Activated B cell treated with CpG ODN at 0.5 μM for 24 hours (primary cell): ENCODE measurements around the gene STK25. TPM values are rescaled to one million over a fixed set of nuclear protein-coding genes. Genes with fewer than 3 reads are reported as not detected.

ENCODE experiments used
- ATAC-seq: fragments of 200-7000 bp; cut with Tn5 transposase; one replicate; pipeline ENCODE4 v1.10.0; 2021; ENCODE audit warnings: low read depth, mild to moderate bottlenecking, moderate library complexity
- CTCF ChIA-PET: fragments of 350-600 bp; sonication (Branson Sonifier 250); formaldehyde crosslinking; loops from one replicate; lab custom pipeline; 2021; ENCODE audit warnings: antibody characterized with exemption; lab: Charles Lee
- POLR2A ChIA-PET: fragments of 350-600 bp; sonication (Branson Sonifier 250); formaldehyde crosslinking; loops from one replicate; lab custom pipeline; 2021; ENCODE audit warnings: antibody characterized with exemption; lab: Charles Lee
- DNase-seq: peaks from one replicate; pipeline ENCODE4 v3.0.0; 2022
- H3K27ac Mint-ChIP-seq: one replicate; pipeline ENCODE4 v1.8.0; 2020; ENCODE audit warnings: mixed read lengths
- H3K27me3 Mint-ChIP-seq: one replicate; pipeline ENCODE4 v1.8.0; 2021; ENCODE audit warnings: mixed read lengths
- H3K36me3 Mint-ChIP-seq: one replicate; pipeline ENCODE4 v1.8.0; 2021; ENCODE audit warnings: low read depth, mixed read lengths
- H3K4me1 Mint-ChIP-seq: one replicate; pipeline ENCODE4 v1.8.0; 2021; ENCODE audit warnings: mixed read lengths
- H3K4me3 Mint-ChIP-seq: one replicate; pipeline ENCODE4 v1.8.0; 2020; ENCODE audit warnings: mild to moderate bottlenecking, mixed read lengths
- H3K9me3 Mint-ChIP-seq: one replicate; pipeline ENCODE4 v1.8.0; 2020; ENCODE audit warnings: mixed read lengths
- CTCF ChIP-seq: fragments of 200-600 bp; IDR thresholded peaks from one replicate; pipeline ENCODE4 v1.8.0; 2022; ENCODE audit warnings: antibody characterized with exemption, mild to moderate bottlenecking
- intact Hi-C: fragments of 100-400 bp; cut with micrococcal nuclease; formaldehyde crosslinking; loops from one replicate; pipeline ENCODE4 v1.15.1; 2024
- total RNA-seq: library from RNA; stranded (reverse); gene quantifications from 2 replicates; pipeline ENCODE4 v1.2.3, GENCODE V29; 2022

STK25 gene
- total RNA-seq, 1 donor from 2014 or later, result 151 TPM

GRCh38 chr2:241522477-241522876 is 14.1 kb upstream of the STK25 start:
- no peaks in the 10 kb centered on the region for H3K4me1 Mint-ChIP-seq
- no peak for TF ChIP-seq CTCF
- H3K9me3 Mint-ChIP-seq, result peaks cover 4% of the 10 kb centered on the region
- H3K27me3 Mint-ChIP-seq, result peaks cover 13% of the 10 kb centered on the region
- POLR2A ChIA-PET, result no interaction called here
- intact Hi-C loops, result no loop called here
- no peak overlapping the region for H3K27ac Mint-ChIP-seq
- ATAC-seq (no peak), DNase-seq (no peak)
- no peak overlapping the region for H3K4me3 Mint-ChIP-seq
- no peaks in the 10 kb centered on the region for H3K36me3 Mint-ChIP-seq
- CTCF ChIA-PET, result no interaction called here

- no peak for TF ChIP-seq CTCF
- POLR2A ChIA-PET, result no interaction called here
- H3K36me3 Mint-ChIP-seq, result no peaks in the 10 kb centered on the region
- H3K9me3 Mint-ChIP-seq, result no peaks in the 10 kb centered on the region
- no peak overlapping the region for H3K27ac Mint-ChIP-seq
- H3K27me3 Mint-ChIP-seq, result peaks cover 13% of the 10 kb centered on the region
- intact Hi-C loops, result no loop called here
- no peak overlapping the region for H3K4me3 Mint-ChIP-seq
- CTCF ChIA-PET, result no interaction called here
- ATAC-seq (no peak), DNase-seq (no peak)
- no peaks in the 10 kb centered on the region for H3K4me1 Mint-ChIP-seq
These were observed 11.3 kb upstream of the STK25 start for GRCh38 chr2:241519669-241520068.

- H3K4me1 Mint-ChIP-seq, result no peaks in the 10 kb centered on the region
- ChIA-PET CTCF (no interaction called here), POLR2A (no interaction called here)
- DNase-seq, result no peak
- no peaks in the 10 kb centered on the region for H3K9me3 Mint-ChIP-seq
- peaks cover 9% of the 10 kb centered on the region for H3K27me3 Mint-ChIP-seq
- TF ChIP-seq CTCF, result no peak
- intact Hi-C loops, result no loop called here
- no peaks in the 10 kb centered on the region for H3K36me3 Mint-ChIP-seq
- no peak overlapping the region for H3K27ac Mint-ChIP-seq
- H3K4me3 Mint-ChIP-seq, result no peak overlapping the region
- ATAC-seq, result no peak
These were observed 8.9 kb upstream of the STK25 start for GRCh38 chr2:241517297-241517696.

- POLR2A ChIA-PET, result interaction anchor here (0.6 kb wide), 1 partner anchor 363 kb away, joined by 4 read pairs; no protein-coding TSS in a partner anchor
- H3K4me1 Mint-ChIP-seq, result no peaks in the 10 kb centered on the region
- no peaks in the 10 kb centered on the region for H3K9me3 Mint-ChIP-seq
- TF ChIP-seq CTCF, result no peak
- peaks cover 8% of the 10 kb centered on the region for H3K27me3 Mint-ChIP-seq
- CTCF ChIA-PET, result no interaction called here
- DNase-seq (no peak), ATAC-seq (no peak)
- intact Hi-C loops, result no loop called here
- no peak overlapping the region for H3K27ac Mint-ChIP-seq
- no peak overlapping the region for H3K4me3 Mint-ChIP-seq
- no peaks in the 10 kb centered on the region for H3K36me3 Mint-ChIP-seq
These were observed 8.2 kb upstream of the STK25 start for GRCh38 chr2:241516520-241516965.

GRCh38 chr2:241514986-241515737 is 6.8 kb upstream of the STK25 start:
- no peaks in the 10 kb centered on the region for H3K4me1 Mint-ChIP-seq
- no peaks in the 10 kb centered on the region for H3K9me3 Mint-ChIP-seq
- TF ChIP-seq CTCF, result no peak
- no peak overlapping the region for H3K4me3 Mint-ChIP-seq
- H3K27me3 Mint-ChIP-seq, result peaks cover 3% of the 10 kb centered on the region
- ATAC-seq (no peak), DNase-seq (no peak)
- ChIA-PET POLR2A (no interaction called here), CTCF (no interaction called here)
- H3K27ac Mint-ChIP-seq, result no peak overlapping the region
- H3K36me3 Mint-ChIP-seq, result no peaks in the 10 kb centered on the region
- intact Hi-C loops, result no loop called here
